ENCODE measurements around the gene LRRC26. TPM values are rescaled to one million over a fixed set of nuclear protein-coding genes. Genes with fewer than 3 reads are reported as not detected.

The LRRC26 gene
- total and polyA plus RNA-seq, 2 of the 13 experiments (the other 11 are each of a cell fraction or from before 2014, with no cell fraction given) = not detected

- TF ChIP-seq ONECUT2 (CRISPR knock-in tag; IDR thresholded peaks at IDR 0.05) (0 out of 2 replicates have a peak, but pooled peaks have one; percentile 9), AGO2 (optimal IDR thresholded peaks at IDR 0.05; ENCODE audit: low read depth, low read length) (peak; percentile 64), MAF1 (CRISPR knock-in tag; IDR thresholded peaks at IDR 0.05; ENCODE audit: borderline replicate concordance) (0 out of 2 replicates have a peak, but pooled peaks have one; percentile 75), ZHX1 (CRISPR knock-in tag; IDR thresholded peaks at IDR 0.05; ENCODE audit: low read depth) (no peak), TAF1 (CRISPR knock-in tag; IDR thresholded peaks at IDR 0.05) (peak; percentile 79), ZNF205 (CRISPR knock-in tag; IDR thresholded peaks at IDR 0.05) (peak; percentile 66), ZNF550 (CRISPR knock-in tag; IDR thresholded peaks at IDR 0.05; ENCODE audit: borderline replicate concordance) (no peak), KDM4B (CRISPR knock-in tag; IDR thresholded peaks at IDR 0.05) (peak; percentile 49; the same call in 1 of the 2 replicates), SRF (IDR thresholded peaks at IDR 0.05; ENCODE audit: low read depth, low read length) (peak; percentile 70; the same call in 1 of the 2 replicates), GFI1 (CRISPR knock-in tag; IDR thresholded peaks at IDR 0.05; ENCODE audit: borderline replicate concordance) (no peak; the same call in 1 of the 2 replicates), CBX2 (IDR thresholded peaks at IDR 0.05; ENCODE audit: low read depth, low read length) (no peak), CBX2 (CRISPR knock-in tag; IDR thresholded peaks at IDR 0.05; ENCODE audit: low read depth) (no peak), PATZ1 (CRISPR knock-in tag; IDR thresholded peaks at IDR 0.05) (peak; percentile 86), CREB1 (IDR thresholded peaks at IDR 0.05) (peak; percentile 95), CREB1 (CRISPR knock-in tag; IDR thresholded peaks at IDR 0.05) (peak; percentile 96), ZSCAN20 (CRISPR knock-in tag; IDR thresholded peaks at IDR 0.05; ENCODE audit: borderline replicate concordance) (peak; percentile 46; the same call in 1 of the 2 replicates), ZZZ3 (CRISPR knock-in tag; IDR thresholded peaks at IDR 0.05; ENCODE audit: borderline replicate concordance) (peak; percentile 68; the same call in 1 of the 2 replicates), ZNF891 (CRISPR knock-in tag; IDR thresholded peaks at IDR 0.05) (0 out of 2 replicates have a peak, but pooled peaks have one; percentile 44), ZNF816 (CRISPR knock-in tag; IDR thresholded peaks at IDR 0.05; ENCODE audit: borderline replicate concordance) (no peak; the same call in 1 of the 2 replicates), ZNF691 (CRISPR knock-in tag; IDR thresholded peaks at IDR 0.05; ENCODE audit: borderline replicate concordance, low read depth) (peak; percentile 25; the same call in 1 of the 2 replicates), HNF4G (IDR thresholded peaks at IDR 0.05; ENCODE audit: borderline replicate concordance, low read depth, low read length) (peak; percentile 50; the same call in 1 of the 2 replicates), HNF4G (CRISPR knock-in tag; IDR thresholded peaks at IDR 0.05; ENCODE audit: borderline replicate concordance, low read depth) (0 out of 2 replicates have a peak, but pooled peaks have one; percentile 29), ZFP41 (CRISPR knock-in tag; IDR thresholded peaks at IDR 0.05; ENCODE audit: borderline replicate concordance) (no peak), ZBTB38 (CRISPR knock-in tag; IDR thresholded peaks at IDR 0.05) (0 out of 2 replicates have a peak, but pooled peaks have one; percentile 17)
Measured at GRCh38 chr9:137205126-137206069, 35.5 kb upstream of the LRRC26 start, which contains the start of the genes NDOR1 and TMEM203 (continued).

Data from HepG2 (cell line).